Caco-2 (cell line): Measurements from ENCODE around the gene TCF7L1. TPM values are rescaled to one million over a fixed set of nuclear protein-coding genes. Genes with fewer than 3 reads are reported as not detected.
A peak's percentile ranks its signal among the peaks of the same experiment; 100 is the strongest.

Source experiments
- BruUV-seq: library from RNA; stranded (reverse); fragments of 400-500 nt; replicated peaks from 2 replicates; lab custom pipeline; 2021; lab: Mats Ljungman, UMichigan
- CTCF ChIA-PET: fragments of 300-600 bp; sonication (Branson Sonifier 250); formaldehyde crosslinking; loops from one replicate; lab custom pipeline; 2022; ENCODE audit warnings: antibody characterized with exemption; lab: Charles Lee
- POLR2A ChIA-PET: fragments of 300-600 bp; sonication (Branson Sonifier 250); formaldehyde crosslinking; loops from one replicate; lab custom pipeline; 2022; ENCODE audit warnings: antibody characterized with exemption; lab: Charles Lee
- DNase-seq, 2 experiments: peaks; one replicate each; pipeline versions ENCODE4 v3.0.0 to v3.0.0-alpha.2; 2020 to 2022
- H3K27me3 ChIP-seq: replicated peaks from 2 replicates; pipeline ENCODE4 v1.6.0; 2011; ENCODE audit warnings: low read length; ENCODE audit not compliant: control insufficient read depth, insufficient read depth
- H3K36me3 ChIP-seq: 2 replicates; pipeline ENCODE4 v1.5.1; 2011; ENCODE audit warnings: low read length; ENCODE audit not compliant: control insufficient read depth, insufficient read depth
- H3K4me1 ChIP-seq: fragments of 250-450 bp; sonication (Bioruptor Pico); 2 replicates; pipeline ENCODE4 v1.5.1; 2020; ENCODE audit warnings: mild to moderate bottlenecking
- H3K4me3 ChIP-seq: 2 replicates; pipeline ENCODE4 v1.5.1; 2011; ENCODE audit warnings: low read depth, mild to moderate bottlenecking, control low read depth, low read length
- H3K9me3 ChIP-seq: fragments of 250-450 bp; sonication (Bioruptor Pico); 2 replicates; pipeline ENCODE4 v1.5.1; 2020; ENCODE audit warnings: mild to moderate bottlenecking, moderate library complexity
- H3K27ac Mint-ChIP-seq: one replicate; pipeline ENCODE4 v1.8.0; 2022; ENCODE audit warnings: mixed read lengths; ENCODE audit not compliant: unreplicated experiment
- H3K27me3 Mint-ChIP-seq: one replicate; pipeline ENCODE4 v1.8.0; 2022; ENCODE audit warnings: mixed read lengths; ENCODE audit not compliant: insufficient read depth, unreplicated experiment
- H3K36me3 Mint-ChIP-seq: one replicate; pipeline ENCODE4 v1.8.0; 2022; ENCODE audit warnings: mild to moderate bottlenecking, mixed read lengths; ENCODE audit not compliant: insufficient read depth, unreplicated experiment
- H3K4me1 Mint-ChIP-seq: one replicate; pipeline ENCODE4 v1.8.0; 2022; ENCODE audit warnings: low read depth, mixed read lengths; ENCODE audit not compliant: unreplicated experiment
- H3K4me3 Mint-ChIP-seq: one replicate; pipeline ENCODE4 v1.8.0; 2022; ENCODE audit warnings: mild to moderate bottlenecking, moderate library complexity, mixed read lengths; ENCODE audit not compliant: unreplicated experiment
- H3K9me3 Mint-ChIP-seq: one replicate; pipeline ENCODE4 v1.8.0; 2022; ENCODE audit warnings: mixed read lengths; ENCODE audit not compliant: unreplicated experiment
- CTCF ChIP-seq, 2 experiments: fragments of 200-600 bp in 1 of 2; IDR thresholded peaks; 1 replicate in 1 of 2; 2 replicates in 1 of 2; pipeline versions ENCODE4 v1.5.1 to v1.8.0; 2011 to 2022; ENCODE audit warnings: antibody characterized with exemption in 1 of 2, control low read depth in 1 of 2, inconsistent platforms in 1 of 2, low read depth in 1 of 2, low read length in 1 of 2, mild to moderate bottlenecking in 1 of 2, moderate library complexity in 1 of 2; ENCODE audit not compliant: insufficient read depth in 1 of 2, severe bottlenecking in 1 of 2, unreplicated experiment in 1 of 2
- intact Hi-C: fragments of 100-400 bp; cut with micrococcal nuclease; formaldehyde crosslinking; loops from one replicate; pipeline ENCODE4 v1.10.0; 2022; ENCODE audit not compliant: unreplicated experiment
- total RNA-seq: library from RNA; stranded (reverse); gene quantifications from 2 replicates; pipeline ENCODE4 v1.2.3, GENCODE V29; 2022

TCF7L1 gene
- total RNA-seq, 1 experiment from 2014 or later = 29.0 TPM

- CTCF ChIA-PET = interaction anchor here (0.7 kb wide), 1 partner anchor 9 kb away, joined by 4 read pairs; no protein-coding TSS in a partner anchor
- Mint-ChIP-seq H3K27ac (no peak overlapping the region), H3K36me3 (peaks cover 7% of the 10 kb centered on the region), H3K4me3 (no peak overlapping the region), H3K27me3 (no peaks in the 10 kb centered on the region), H3K4me1 (no peaks in the 10 kb centered on the region), H3K9me3 (no peaks in the 10 kb centered on the region)
- intact Hi-C loops = no loop called here
- Histone ChIP-seq H3K36me3 (no peaks in the 10 kb centered on the region), H3K4me3 (no peak overlapping the region), H3K4me1 (peaks cover 21% of the 10 kb centered on the region), H3K27me3 (no peaks in the 10 kb centered on the region), H3K9me3 (no peaks in the 10 kb centered on the region)
- no TSS peak for BruUV-seq
- POLR2A ChIA-PET = no interaction called here
- TF ChIP-seq CTCF (IDR thresholded peaks at IDR 0.05; ENCODE audit: insufficient read depth in 1 of 2, low read depth in 1 of 2, low read length in 1 of 2, severe bottlenecking in 1 of 2, unreplicated experiment in 1 of 2) = no peak
- DNase-seq = no peak
These were observed 3.3 kb upstream of the TCF7L1 start for GRCh38 chr2:85129861-85130260.

- Histone ChIP-seq H3K36me3 (no peaks in the 10 kb centered on the region), H3K4me1 (peaks cover 21% of the 10 kb centered on the region), H3K4me3 (no peak overlapping the region), H3K9me3 (no peaks in the 10 kb centered on the region), H3K27me3 (no peaks in the 10 kb centered on the region)
- H3K4me1 Mint-ChIP-seq = no peaks in the 10 kb centered on the region
- CTCF ChIA-PET = interaction anchor here (0.8 to 1.4 kb wide), 2 partner anchors 136 to 170 kb away, joined by 4 read pairs; no protein-coding TSS in a partner anchor
- DNase-seq = peak in 1 of 2 experiments; percentile 28
- intact Hi-C loops = no loop called here
- no peak for TF ChIP-seq CTCF (IDR thresholded peaks at IDR 0.05; ENCODE audit: insufficient read depth in 1 of 2, low read depth in 1 of 2, low read length in 1 of 2, severe bottlenecking in 1 of 2, unreplicated experiment in 1 of 2)
- H3K9me3 Mint-ChIP-seq = no peaks in the 10 kb centered on the region
- POLR2A ChIA-PET = no interaction called here
- no peak overlapping the region for H3K4me3 Mint-ChIP-seq
- no TSS peak for BruUV-seq
- H3K36me3 Mint-ChIP-seq = peaks cover 7% of the 10 kb centered on the region
- no peaks in the 10 kb centered on the region for H3K27me3 Mint-ChIP-seq
- H3K27ac Mint-ChIP-seq = no peak overlapping the region
These were observed 2.8 kb upstream of the TCF7L1 start for GRCh38 chr2:85130407-85130806.

GRCh38 chr2:85131116-85131515 is 2.1 kb upstream of the TCF7L1 start:
- Mint-ChIP-seq H3K4me3 (no peak overlapping the region), H3K9me3 (no peaks in the 10 kb centered on the region), H3K27me3 (no peaks in the 10 kb centered on the region), H3K27ac (no peak overlapping the region), H3K4me1 (no peaks in the 10 kb centered on the region), H3K36me3 (peaks cover 7% of the 10 kb centered on the region)
- POLR2A ChIA-PET = no interaction called here
- Histone ChIP-seq H3K4me1 (peaks cover 21% of the 10 kb centered on the region), H3K9me3 (no peaks in the 10 kb centered on the region), H3K27me3 (no peaks in the 10 kb centered on the region), H3K4me3 (no peak overlapping the region), H3K36me3 (no peaks in the 10 kb centered on the region)
- intact Hi-C loops = no loop called here
- DNase-seq = peak in 1 of 2 experiments; percentile 36
- TF ChIP-seq CTCF (IDR thresholded peaks at IDR 0.05; ENCODE audit: insufficient read depth in 1 of 2, low read depth in 1 of 2, low read length in 1 of 2, severe bottlenecking in 1 of 2, unreplicated experiment in 1 of 2) = peak; percentile 66 to 70
- CTCF ChIA-PET = interaction anchor here (0.7 to 1.4 kb wide), 4 partner anchors 135 to 169 kb away, joined by 3 to 5 read pairs (median 4); no protein-coding TSS in a partner anchor
- no TSS peak for BruUV-seq
